NCI-H1105 treated with DMSO at 0.1 percent for 48 hours (cell line): ENCODE results near the gene PIK3R1.

Source experiments
- DNase-seq: peaks from one replicate; lab custom pipeline; 2025; lab: John Stamatoyannopoulos, UW

PIK3R1 gene

GRCh38 chr5:68215208-68215897, at the start of gene PIK3R1:
Gene PIK3R1 (plus strand): TSS chr5:68215756. CDS start chr5:68226676, 10,920 bp downstream.
- DNase-seq, result peak; percentile 83

- no peak for DNase-seq
Observed at GRCh38 chr5:68167195-68167651, 48.3 kb upstream of the PIK3R1 start.

- no peak for DNase-seq
Observed at GRCh38 chr5:68169903-68170302, 45.7 kb upstream of the PIK3R1 start.

- DNase-seq, result no peak
Observed at GRCh38 chr5:68170826-68171558, 44.6 kb upstream of the PIK3R1 start.

GRCh38 chr5:68172314-68172713, 43.2 kb upstream of the PIK3R1 start:
- no peak for DNase-seq

GRCh38 chr5:68173007-68173406, 42.5 kb upstream of the PIK3R1 start:
- no peak for DNase-seq

- no peak for DNase-seq
Observed at GRCh38 chr5:68176253-68176652, 39.3 kb upstream of the PIK3R1 start.

- no peak for DNase-seq
Observed at GRCh38 chr5:68176802-68177479, 38.6 kb upstream of the PIK3R1 start.

- DNase-seq, result no peak
Observed at GRCh38 chr5:68177676-68178075, 37.9 kb upstream of the PIK3R1 start.

- DNase-seq, result no peak
Observed at GRCh38 chr5:68178579-68178978, 37.0 kb upstream of the PIK3R1 start.

GRCh38 chr5:68180121-68181038, 35.2 kb upstream of the PIK3R1 start:
- DNase-seq, result no peak

- DNase-seq, result no peak
Observed at GRCh38 chr5:68181039-68181599, 34.4 kb upstream of the PIK3R1 start.

- no peak for DNase-seq
Observed at GRCh38 chr5:68182094-68182493, 33.5 kb upstream of the PIK3R1 start.

- DNase-seq, result no peak
Observed at GRCh38 chr5:68182534-68182933, 33.0 kb upstream of the PIK3R1 start.

- no peak for DNase-seq
Observed at GRCh38 chr5:68187268-68188055, 28.1 kb upstream of the PIK3R1 start.

GRCh38 chr5:68189171-68189570, 26.4 kb upstream of the PIK3R1 start:
- DNase-seq, result no peak

GRCh38 chr5:68189613-68190012, 25.9 kb upstream of the PIK3R1 start:
- no peak for DNase-seq

- no peak for DNase-seq
Observed at GRCh38 chr5:68190619-68191018, 24.9 kb upstream of the PIK3R1 start.

GRCh38 chr5:68191083-68191791, 24.3 kb upstream of the PIK3R1 start:
- no peak for DNase-seq

GRCh38 chr5:68192679-68193060, 22.9 kb upstream of the PIK3R1 start:
- no peak for DNase-seq
